ENCODE measurements around the gene FANCB. TPM values are rescaled to one million over a fixed set of nuclear protein-coding genes. Genes with fewer than 3 reads are reported as not detected.

FANCB gene
- total and polyA plus RNA-seq, 2 of the 13 experiments (the other 11 are each of a cell fraction or from before 2014, with no cell fraction given) = 1.0 to 5.8 TPM

GRCh38 chrX:14875624-14876023 is 2.8 kb upstream of the FANCB start (continued):
- TF ChIP-seq HNF1A (IDR thresholded peaks at IDR 0.05; ENCODE audit: low read depth) (no peak), HNF1A (CRISPR knock-in tag; IDR thresholded peaks at IDR 0.05; ENCODE audit: borderline replicate concordance) (no peak), MTF1 (CRISPR knock-in tag; IDR thresholded peaks at IDR 0.05) (no peak), NONO (IDR thresholded peaks at IDR 0.05) (no peak), NONO (CRISPR knock-in tag; conservative IDR thresholded peaks at IDR 0.05) (no peak), CEBPZ (IDR thresholded peaks at IDR 0.05; ENCODE audit: low read length) (no peak), ATRX (CRISPR knock-in tag; IDR thresholded peaks at IDR 0.05; ENCODE audit: borderline replicate concordance) (no peak)
